CD4-positive, alpha-beta T cell (primary cell): ENCODE data around the gene C6orf136. TPM values are rescaled to one million over a fixed set of nuclear protein-coding genes. Genes with fewer than 3 reads are reported as not detected.

Source experiments
- ATAC-seq: fragments of 200-7000 bp; cut with Tn5 transposase; one replicate; pipeline ENCODE4 v1.10.0; 2022; ENCODE audit warnings: mild to moderate bottlenecking; ENCODE audit not compliant: poor library complexity
- CTCF ChIA-PET: fragments of 350-600 bp; sonication (Branson Sonifier 250); formaldehyde crosslinking; loops from one replicate; lab custom pipeline; 2021; ENCODE audit warnings: antibody characterized with exemption, inconsistent platforms; lab: Charles Lee
- POLR2A ChIA-PET: fragments of 350-600 bp; sonication (Branson Sonifier 250); formaldehyde crosslinking; loops from one replicate; lab custom pipeline; 2021; ENCODE audit warnings: antibody characterized with exemption, inconsistent platforms; lab: Charles Lee
- DNase-seq, 14 experiments: peaks; one replicate each; pipeline ENCODE4 v3.0.0-alpha.2; 2013 to 2020; ENCODE audit warnings: mixed read lengths in 2 of 14
- H3K27ac ChIP-seq, 2 donors: one replicate each; pipeline versions ENCODE4 v1.5.1 to v1.7.0; 2013; ENCODE audit warnings: low read length in 2 of 2, low read depth in 1 of 2, mild to moderate bottlenecking in 1 of 2
- H3K27me3 ChIP-seq, 2 experiments: 1 replicate in 1 of 2; 2 replicates in 1 of 2; pipeline versions ENCODE4 v1.6.1 to v1.7.0; 2013; ENCODE audit warnings: low read length in 2 of 2, control low read depth in 1 of 2, mild to moderate bottlenecking in 1 of 2, moderate library complexity in 1 of 2; ENCODE audit not compliant: insufficient read depth in 2 of 2, control insufficient read depth in 1 of 2
- H3K36me3 ChIP-seq: one replicate; pipeline ENCODE4 v1.6.1; 2013; ENCODE audit warnings: low read length, control low read depth; ENCODE audit not compliant: insufficient read depth
- H3K4me1 ChIP-seq: one replicate; pipeline ENCODE4 v1.6.1; 2013; ENCODE audit warnings: low read length, control low read depth; ENCODE audit not compliant: insufficient read depth
- H3K4me3 ChIP-seq: one replicate; pipeline ENCODE4 v1.5.1; 2013; ENCODE audit warnings: mild to moderate bottlenecking, low read length, moderate library complexity
- H3K9me3 ChIP-seq, 2 experiments: 1 replicate in 1 of 2; 2 replicates in 1 of 2; pipeline versions ENCODE4 v1.6.1 to v1.7.0; 2013; ENCODE audit warnings: low read length in 2 of 2, mild to moderate bottlenecking in 2 of 2, control low read depth in 1 of 2, moderate library complexity in 1 of 2; ENCODE audit not compliant: control insufficient read depth in 1 of 2, insufficient read depth in 1 of 2
- H3K27ac Mint-ChIP-seq: one replicate; pipeline ENCODE4 v1.8.0; 2020; ENCODE audit warnings: mixed read lengths
- H3K27me3 Mint-ChIP-seq: one replicate; pipeline ENCODE4 v1.8.0; 2021; ENCODE audit warnings: mixed read lengths
- H3K36me3 Mint-ChIP-seq: one replicate; pipeline ENCODE4 v1.8.0; 2021; ENCODE audit warnings: low read depth, mixed read lengths
- H3K4me1 Mint-ChIP-seq: one replicate; pipeline ENCODE4 v1.8.0; 2021; ENCODE audit warnings: low read depth, mixed read lengths
- H3K4me3 Mint-ChIP-seq: one replicate; pipeline ENCODE4 v1.8.0; 2020; ENCODE audit warnings: mild to moderate bottlenecking, mixed read lengths
- H3K9me3 Mint-ChIP-seq: one replicate; pipeline ENCODE4 v1.8.0; 2020; ENCODE audit warnings: mixed read lengths
- intact Hi-C, 2 experiments: fragments of 100-400 bp; cut with DNase I in 1 of 2; cut with micrococcal nuclease in 1 of 2; formaldehyde crosslinking; loops; one replicate each; pipeline versions ENCODE4 v1.15.1 to v1.9.0; 2023 to 2025; cut with DNase I, micrococcal nuclease
- total RNA-seq, 174 experiments: library from RNA in 2 of 174; stranded (reverse) in 2 of 174; gene quantifications; one replicate each; pipeline ENCODE4 v1.2.3 and lab custom pipeline; 2021 to 2026
- TF ChIP-seq, protein P1 (sequence below): fragments of 200-600 bp; IDR thresholded peaks from one replicate; pipeline ENCODE4 v1.8.0; 2022; ENCODE audit warnings: antibody characterized with exemption, mild to moderate bottlenecking

C6orf136 gene
- total RNA-seq, 2 experiments from 2014 or later = 20.3 to 21.7 TPM

DNA sequence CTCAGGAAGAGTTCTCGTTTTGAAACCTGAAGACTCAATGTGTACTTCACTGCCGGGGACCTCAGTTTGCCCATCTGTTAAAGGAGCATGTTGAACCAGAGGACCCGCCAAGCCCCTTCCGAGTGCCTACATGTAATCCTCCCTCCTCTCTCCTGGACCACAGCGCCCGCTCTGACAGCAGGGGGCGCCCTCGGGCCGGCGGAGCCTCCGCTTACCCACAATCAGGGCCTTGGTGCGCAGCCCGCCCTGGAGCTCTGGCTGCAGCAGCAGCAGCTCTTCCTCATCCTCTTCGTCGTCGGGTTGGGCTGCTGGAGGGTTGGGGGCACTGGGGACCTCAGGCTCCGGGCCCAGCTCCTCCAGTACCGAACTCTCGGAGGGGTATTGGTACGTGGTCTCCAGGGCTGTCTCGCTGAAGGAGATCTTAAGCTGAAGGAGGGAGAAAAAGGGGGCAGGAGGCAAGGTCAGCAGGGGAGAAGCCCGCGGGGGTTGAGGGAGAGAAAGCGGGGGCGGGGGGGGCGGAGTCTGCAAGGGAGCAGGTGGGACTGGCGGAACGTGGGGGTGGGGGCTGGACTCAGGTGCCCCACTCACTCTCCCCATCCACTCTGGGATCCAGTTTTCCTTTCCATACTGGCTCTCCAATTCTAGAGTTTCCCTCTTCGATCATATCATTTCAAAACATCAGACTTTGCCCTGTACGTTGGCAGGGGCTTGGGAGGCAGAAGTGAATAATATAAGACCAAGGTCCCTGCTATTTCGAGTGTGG is 32.2 kb downstream of the C6orf136 start:
- Mint-ChIP-seq H3K36me3 (peaks cover 73% of the 10 kb centered on the region), H3K27me3 (no peaks in the 10 kb centered on the region), H3K4me1 (peaks cover 47% of the 10 kb centered on the region), H3K27ac (peak overlapping the region; percentile 94), H3K4me3 (peak overlapping the region; percentile 98), H3K9me3 (no peaks in the 10 kb centered on the region)
- TF ChIP-seq, protein P1, sequence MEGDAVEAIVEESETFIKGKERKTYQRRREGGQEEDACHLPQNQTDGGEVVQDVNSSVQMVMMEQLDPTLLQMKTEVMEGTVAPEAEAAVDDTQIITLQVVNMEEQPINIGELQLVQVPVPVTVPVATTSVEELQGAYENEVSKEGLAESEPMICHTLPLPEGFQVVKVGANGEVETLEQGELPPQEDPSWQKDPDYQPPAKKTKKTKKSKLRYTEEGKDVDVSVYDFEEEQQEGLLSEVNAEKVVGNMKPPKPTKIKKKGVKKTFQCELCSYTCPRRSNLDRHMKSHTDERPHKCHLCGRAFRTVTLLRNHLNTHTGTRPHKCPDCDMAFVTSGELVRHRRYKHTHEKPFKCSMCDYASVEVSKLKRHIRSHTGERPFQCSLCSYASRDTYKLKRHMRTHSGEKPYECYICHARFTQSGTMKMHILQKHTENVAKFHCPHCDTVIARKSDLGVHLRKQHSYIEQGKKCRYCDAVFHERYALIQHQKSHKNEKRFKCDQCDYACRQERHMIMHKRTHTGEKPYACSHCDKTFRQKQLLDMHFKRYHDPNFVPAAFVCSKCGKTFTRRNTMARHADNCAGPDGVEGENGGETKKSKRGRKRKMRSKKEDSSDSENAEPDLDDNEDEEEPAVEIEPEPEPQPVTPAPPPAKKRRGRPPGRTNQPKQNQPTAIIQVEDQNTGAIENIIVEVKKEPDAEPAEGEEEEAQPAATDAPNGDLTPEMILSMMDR = peak; percentile 91
- peak; percentile 84 to 96 (median 94) for DNase-seq
- Histone ChIP-seq H3K27ac (peak overlapping the region; percentile 41 to 98), H3K27me3 (no peaks in the 10 kb centered on the region), H3K9me3 (no peaks in the 10 kb centered on the region), H3K36me3 (peaks cover 55% of the 10 kb centered on the region), H3K4me3 (peak overlapping the region; percentile 99), H3K4me1 (peaks cover 49% of the 10 kb centered on the region)
- peak; percentile 41 for ATAC-seq
- ChIA-PET CTCF (interaction anchor here (0.5 to 15.4 kb wide), 33 partner anchors 9 to 408 kb away, joined by 3 to 526 read pairs (median 4); partner anchors contain the start of genes ABCF1, ATAT1, C6orf136 and FLOT1), POLR2A (interaction anchor here (0.5 to 8.1 kb wide), 21 partner anchors 9 to 228 kb away, joined by 3 to 381 read pairs (median 4); partner anchors contain the start of genes ABCF1, MDC1, MRPS18B and NRM)
- intact Hi-C loops = loop anchor here (1.0 to 5.0 kb wide), 5 partner anchors 43 to 198 kb away; no protein-coding TSS in a partner anchor

DNA sequence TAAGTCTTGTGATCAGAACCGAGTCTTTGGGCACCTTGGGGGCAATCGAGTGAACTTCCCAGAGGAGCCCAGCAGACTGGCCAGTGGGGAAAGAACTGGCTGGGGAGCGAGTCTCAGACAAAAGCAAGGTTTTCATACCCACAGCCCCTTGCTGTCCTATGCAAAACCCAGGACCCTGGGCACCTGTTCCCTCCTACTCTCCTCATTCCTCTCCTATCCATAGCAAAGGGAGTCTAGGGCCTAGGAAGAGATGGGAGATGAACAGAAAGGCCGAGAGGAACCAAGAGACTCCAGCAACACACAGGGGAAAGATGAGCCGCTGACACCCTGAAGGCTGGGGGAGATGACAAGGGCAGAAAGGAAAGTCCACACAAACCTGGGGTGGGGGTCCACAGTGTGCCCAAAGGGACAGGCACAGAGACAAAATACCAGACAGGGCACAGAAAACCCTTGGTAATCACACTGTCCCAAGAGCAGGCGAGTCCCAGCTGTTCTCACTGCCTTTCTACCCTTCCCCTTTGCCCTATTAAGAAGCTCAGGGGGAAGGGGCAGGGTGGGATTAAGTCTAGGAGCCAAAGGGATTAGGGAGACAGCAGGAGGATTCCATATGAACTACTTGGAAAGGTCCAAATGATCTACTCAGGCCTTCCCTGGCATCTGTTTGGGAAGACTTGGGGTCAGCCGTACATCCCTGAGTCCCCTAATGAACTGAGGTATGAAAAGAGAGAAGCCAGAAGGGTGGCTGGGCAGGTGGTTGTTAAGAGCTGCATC is 33.0 kb downstream of the C6orf136 start:
- Histone ChIP-seq H3K4me1 (peaks cover 49% of the 10 kb centered on the region), H3K27me3 (no peaks in the 10 kb centered on the region), H3K9me3 (no peaks in the 10 kb centered on the region), H3K36me3 (peaks cover 55% of the 10 kb centered on the region), H3K4me3 (peak overlapping the region; percentile 99), H3K27ac (peak overlapping the region; percentile 41 to 98)
- peak overlapping the region; percentile 98 for H3K4me3 Mint-ChIP-seq
- H3K27ac Mint-ChIP-seq = peak overlapping the region; percentile 94
- DNase-seq (peak in 1 of 14 experiments; percentile 7), ATAC-seq (no peak)
- POLR2A ChIA-PET = interaction anchor here (1.0 to 8.1 kb wide), 10 partner anchors 11 to 122 kb away, joined by 3 to 381 read pairs (median 4); partner anchors contain the start of genes MDC1, NRM and TUBB
- intact Hi-C loops = loop anchor here (1.0 to 5.0 kb wide), 6 partner anchors 42 to 407 kb away; no protein-coding TSS in a partner anchor
- H3K9me3 Mint-ChIP-seq = no peaks in the 10 kb centered on the region
- CTCF ChIA-PET = interaction anchor here (0.7 to 15.4 kb wide), 10 partner anchors 10 to 224 kb away, joined by 3 to 526 read pairs (median 8); partner anchors contain the start of genes ATAT1, MDC1, NRM and TUBB
- peaks cover 49% of the 10 kb centered on the region for H3K4me1 Mint-ChIP-seq
- no peaks in the 10 kb centered on the region for H3K27me3 Mint-ChIP-seq
- H3K36me3 Mint-ChIP-seq = peaks cover 81% of the 10 kb centered on the region
- TF ChIP-seq, protein P1 = no peak

DNA sequence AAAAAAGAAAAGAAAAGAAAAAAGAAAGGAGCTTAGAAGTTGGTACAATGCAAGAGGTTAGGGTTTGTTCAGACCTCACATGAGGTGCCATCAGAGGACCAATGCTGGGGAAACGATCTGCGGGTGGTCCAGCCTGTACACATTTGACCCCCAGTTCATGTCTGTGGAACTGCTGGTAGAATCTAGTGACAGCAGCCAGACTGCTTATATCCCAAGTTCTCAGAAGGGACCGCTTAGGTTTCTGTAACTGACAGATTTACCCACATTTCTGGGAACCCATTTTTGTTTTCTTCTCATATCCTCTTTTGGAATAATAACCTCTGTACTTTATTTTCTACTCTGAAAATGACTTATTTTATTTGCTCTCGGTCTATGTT is 34.8 kb downstream of the C6orf136 start:
- Mint-ChIP-seq H3K27me3 (no peaks in the 10 kb centered on the region), H3K9me3 (no peaks in the 10 kb centered on the region), H3K36me3 (peaks cover 84% of the 10 kb centered on the region), H3K27ac (peak overlapping the region; percentile 94), H3K4me3 (peak overlapping the region; percentile 98), H3K4me1 (peaks cover 47% of the 10 kb centered on the region)
- ChIA-PET CTCF (interaction anchor here (0.6 to 15.4 kb wide), 7 partner anchors 9 to 202 kb away, joined by 3 to 526 read pairs (median 4); partner anchors contain the start of genes ATAT1, DDR1, DHX16 and MDC1), POLR2A (interaction anchor here (0.6 to 8.1 kb wide), 12 partner anchors 9 to 626 kb away, joined by 3 to 381 read pairs (median 4); partner anchors contain the start of genes MDC1, MRPS18B, NRM and PPP1R10)
- TF ChIP-seq, protein P1 = no peak
- H3K27ac ChIP-seq = peak overlapping the region; percentile 71 to 98
- ATAC-seq (no peak), DNase-seq (peak in 2 of 14 experiments; percentile 16 to 30)
- intact Hi-C loops = loop anchor here in 1 of 2 experiments (1.0 to 5.0 kb wide), 2 partner anchors 40 to 406 kb away; no protein-coding TSS in a partner anchor
- H3K4me1 ChIP-seq = peaks cover 49% of the 10 kb centered on the region
- H3K36me3 ChIP-seq = peaks cover 43% of the 10 kb centered on the region
- no peaks in the 10 kb centered on the region for H3K9me3 ChIP-seq
- peak overlapping the region; percentile 99 for H3K4me3 ChIP-seq
- H3K27me3 ChIP-seq = no peaks in the 10 kb centered on the region
